NCI-H345 (cell line): ENCODE data around the gene CENPVL2.
"Not testable (repeated sequence)": the region's sequence is repeated elsewhere in the genome, so short reads cannot be mapped to it uniquely, and the experiment has no call there.

Experiments used
- DNase-seq: peaks from one replicate; lab custom pipeline; 2025; lab: John Stamatoyannopoulos, UW

Gene CENPVL2

GRCh38 chrX:51682720-51683062 lies at the start of gene CENPVL2:
Gene CENPVL2 (minus strand): TSS chrX:51682831. CDS start chrX:51682831, 0 bp downstream.
- not testable (repeated sequence) for DNase-seq

DNA sequence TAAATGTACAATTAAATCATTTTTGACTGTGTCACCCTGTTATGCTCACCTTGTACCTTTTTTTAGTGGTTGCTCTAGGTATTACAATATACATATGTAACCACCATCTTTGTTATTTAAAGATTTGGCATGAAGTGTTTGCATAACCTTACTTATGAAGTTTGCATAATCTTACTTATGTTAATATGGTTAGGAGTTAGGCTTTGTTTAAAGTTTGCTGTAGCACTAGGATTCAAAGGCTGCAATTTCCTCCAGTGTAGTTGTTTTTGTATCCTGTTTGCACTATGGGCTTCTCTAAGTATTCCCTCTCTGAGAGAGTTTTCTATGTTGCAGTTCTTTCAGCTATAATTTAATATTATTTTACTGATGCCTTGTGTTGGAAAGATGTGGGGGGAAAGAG lies 45.6 kb upstream of the CENPVL2 start:
- no peak for DNase-seq

DNA sequence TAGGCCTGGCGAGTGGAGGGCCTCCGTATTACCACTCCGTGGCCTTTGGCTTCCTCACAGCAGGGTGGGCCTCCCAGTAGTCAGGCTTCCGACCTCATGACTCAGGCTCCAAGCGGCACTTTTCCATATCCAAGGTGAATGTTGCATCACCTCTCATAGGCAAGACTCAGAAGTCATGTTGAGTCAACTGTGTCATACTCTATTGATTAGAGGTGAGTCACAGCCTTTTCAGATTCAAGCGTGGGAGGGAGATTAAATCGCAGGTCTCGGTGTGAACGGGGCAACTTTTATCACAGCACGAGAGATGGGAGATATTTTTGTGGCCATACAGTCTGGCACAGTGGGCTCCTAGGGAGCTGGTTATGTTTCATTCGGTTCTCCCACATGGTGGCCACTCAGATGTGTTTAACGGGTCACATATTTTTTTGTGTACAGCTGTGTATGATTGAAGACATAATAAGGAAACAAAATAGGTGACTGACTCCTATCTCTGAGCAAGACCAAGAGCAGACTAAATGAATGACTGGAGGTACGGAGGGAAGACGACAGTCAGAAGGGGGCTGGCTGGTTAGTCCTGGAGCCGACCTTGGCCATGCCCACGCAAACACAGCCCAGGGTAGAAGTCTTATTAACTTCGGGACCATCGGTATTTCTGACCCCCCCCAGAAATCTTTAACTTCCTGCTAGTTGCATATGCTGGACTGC lies 30.5 kb upstream of the CENPVL2 start:
- DNase-seq, result not testable (repeated sequence)

DNA sequence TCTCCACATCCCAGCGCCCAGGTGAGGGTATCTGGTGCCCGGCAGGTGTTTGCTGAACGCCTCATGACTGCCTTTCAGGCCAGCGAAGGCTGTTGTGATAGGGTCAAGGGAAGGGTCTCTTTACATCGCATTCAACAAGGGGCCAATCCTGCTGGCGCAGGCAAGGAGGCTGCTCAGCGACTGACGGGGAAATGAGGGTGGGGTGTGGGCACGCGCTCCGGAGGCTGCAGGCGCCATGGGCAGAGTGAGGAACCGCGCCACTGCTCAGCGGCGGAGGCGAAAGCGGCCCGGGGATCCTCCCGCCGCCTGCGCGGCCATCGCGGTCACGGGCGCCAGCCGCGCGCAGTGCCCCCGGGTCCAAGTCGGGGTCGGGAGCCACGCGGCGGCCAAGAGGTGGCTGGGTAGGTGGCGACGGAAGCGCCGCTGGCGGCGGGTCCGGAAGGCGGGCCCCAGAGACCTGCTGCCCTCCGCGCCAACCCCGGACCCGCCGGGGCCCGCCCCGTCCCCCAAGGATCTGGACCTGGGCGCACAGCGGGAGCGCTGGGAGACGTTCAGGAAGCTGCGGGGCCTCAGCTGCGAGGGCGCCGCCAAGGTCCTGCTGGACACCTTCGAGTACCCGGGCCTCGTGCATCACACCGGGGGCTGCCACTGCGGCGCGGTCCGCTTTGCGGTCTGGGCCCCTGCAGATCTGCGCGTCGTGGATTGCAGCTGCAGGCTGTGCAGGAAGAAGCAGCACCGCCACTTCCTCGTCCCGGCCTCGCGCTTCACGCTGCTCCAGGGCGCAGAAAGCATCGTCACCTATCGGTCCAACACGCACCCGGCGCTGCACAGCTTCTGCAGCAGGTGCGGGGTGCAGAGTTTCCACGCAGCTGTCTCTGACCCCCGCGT lies 27.9 kb upstream of the CENPVL2 start, which contains the start of gene CENPVL1:
Gene CENPVL1, plus strand, starts transcription at position 236 of the 888 bp plus-strand sequence. Its CDS starts 0 bp downstream, at position 236.
- not testable (repeated sequence) for DNase-seq

DNA sequence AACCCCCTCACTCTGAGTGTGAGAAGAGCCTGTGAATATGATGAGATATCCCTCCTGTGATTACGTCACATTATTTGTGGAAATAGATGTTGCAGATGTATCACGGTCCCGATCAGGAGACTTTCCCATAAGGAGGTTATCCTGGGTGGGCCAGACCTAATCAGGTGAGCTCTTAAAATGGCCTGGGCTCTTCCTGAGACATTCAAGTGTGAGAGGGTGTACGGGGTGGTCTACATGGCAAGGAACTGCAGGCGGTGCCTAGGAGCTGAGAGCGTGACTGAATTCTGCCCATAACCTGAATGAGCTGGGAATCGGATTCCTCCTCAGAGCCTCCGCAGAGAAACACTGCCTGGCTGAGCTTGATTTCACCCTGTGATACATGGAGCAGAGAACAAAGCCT lies 14.8 kb upstream of the CENPVL2 start:
- DNase-seq, result no peak

- DNase-seq, result no peak
These were observed 11.6 kb upstream of the CENPVL2 start for GRCh38 chrX:51694254-51694653.

GRCh38 chrX:51681808-51682719 lies 567 bp downstream of the CENPVL2 start:
- DNase-seq, result not testable (repeated sequence)

DNA sequence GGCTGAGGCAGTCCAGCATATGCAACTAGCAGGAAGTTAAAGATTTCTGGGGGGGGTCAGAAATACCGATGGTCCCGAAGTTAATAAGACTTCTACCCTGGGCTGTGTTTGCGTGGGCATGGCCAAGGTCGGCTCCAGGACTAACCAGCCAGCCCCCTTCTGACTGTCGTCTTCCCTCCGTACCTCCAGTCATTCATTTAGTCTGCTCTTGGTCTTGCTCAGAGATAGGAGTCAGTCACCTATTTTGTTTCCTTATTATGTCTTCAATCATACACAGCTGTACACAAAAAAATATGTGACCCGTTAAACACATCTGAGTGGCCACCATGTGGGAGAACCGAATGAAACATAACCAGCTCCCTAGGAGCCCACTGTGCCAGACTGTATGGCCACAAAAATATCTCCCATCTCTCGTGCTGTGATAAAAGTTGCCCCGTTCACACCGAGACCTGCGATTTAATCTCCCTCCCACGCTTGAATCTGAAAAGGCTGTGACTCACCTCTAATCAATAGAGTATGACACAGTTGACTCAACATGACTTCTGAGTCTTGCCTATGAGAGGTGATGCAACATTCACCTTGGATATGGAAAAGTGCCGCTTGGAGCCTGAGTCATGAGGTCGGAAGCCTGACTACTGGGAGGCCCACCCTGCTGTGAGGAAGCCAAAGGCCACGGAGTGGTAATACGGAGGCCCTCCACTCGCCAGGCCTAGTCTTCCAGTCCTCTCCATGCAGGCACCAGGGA lies 2.8 kb downstream of the CENPVL2 start:
- DNase-seq, result not testable (repeated sequence)

DNA sequence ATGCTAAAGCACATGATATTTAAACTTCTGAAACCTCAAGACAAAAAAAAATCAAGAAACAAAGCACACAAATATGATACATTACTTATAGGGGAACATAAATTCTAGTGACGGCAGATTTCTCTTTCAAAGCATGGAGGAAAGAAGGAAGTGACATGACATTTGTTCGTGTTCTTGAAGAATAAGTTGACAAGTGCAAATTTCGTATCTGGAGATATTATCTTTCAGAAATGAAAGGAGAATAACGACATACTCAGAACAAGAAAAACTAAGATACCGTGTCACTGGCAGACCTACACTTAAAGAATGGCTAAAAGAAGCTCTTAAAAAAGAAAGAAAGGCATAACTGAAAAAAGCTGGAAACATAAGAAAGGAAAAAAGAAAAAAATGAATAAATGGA lies 16.6 kb downstream of the CENPVL2 start:
- DNase-seq, result no peak

- no peak for DNase-seq
These were observed 39.3 kb downstream of the CENPVL2 start for GRCh38 chrX:51643377-51643776.

DNA sequence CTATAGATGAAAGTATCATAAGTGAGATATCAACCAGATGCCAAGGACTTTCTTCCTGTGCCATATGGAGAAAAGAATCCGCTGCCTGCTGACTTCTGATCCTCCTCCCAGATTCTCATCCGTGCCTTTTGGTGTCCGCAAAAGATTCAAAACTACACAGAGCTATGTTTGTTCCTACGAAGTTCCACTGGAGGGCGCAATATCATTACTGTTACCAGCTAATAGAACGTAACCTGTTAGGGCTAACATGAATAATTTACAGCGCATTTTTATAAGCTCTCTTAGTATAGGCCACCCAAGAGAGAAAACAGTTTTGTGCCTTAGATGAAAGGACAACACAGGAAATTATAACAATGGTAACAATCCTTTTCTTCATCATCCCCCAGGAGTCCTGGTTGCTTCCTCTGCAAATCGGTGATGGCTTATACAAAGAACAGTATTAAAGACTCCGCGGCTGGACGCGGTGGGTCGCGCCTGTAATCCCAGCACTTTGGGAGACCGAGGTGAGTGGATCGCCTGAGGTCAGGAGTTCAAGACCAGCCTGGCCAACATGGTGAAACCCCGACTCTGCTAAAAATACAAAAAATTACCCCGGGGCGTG lies 41.1 kb downstream of the CENPVL2 start:
- DNase-seq, result peak; percentile 57

- not testable (repeated sequence) for DNase-seq
These were observed 46.1 kb downstream of the CENPVL2 start for GRCh38 chrX:51636511-51636910.
